Fibroblast of lung (primary cell): ENCODE data around the gene TCERG1L. TPM values are rescaled to one million over a fixed set of nuclear protein-coding genes. Genes with fewer than 3 reads are reported as not detected.

Source experiments
- DNase-seq, 2 donors: peaks; one replicate each; pipeline versions ENCODE4 v3.0.0 to v3.0.0-alpha.2; 2010; ENCODE audit warnings: low read depth in 2 of 2
- H2AFZ ChIP-seq: 2 replicates; pipeline ENCODE4 v1.5.1; 2012; ENCODE audit warnings: low read length, control low read depth, inconsistent platforms
- H3K27ac ChIP-seq: 2 replicates; pipeline ENCODE4 v1.5.1; 2011; ENCODE audit warnings: low read length, control low read depth; ENCODE audit not compliant: insufficient read depth
- H3K27me3 ChIP-seq: 2 replicates; pipeline ENCODE4 v1.5.1; 2011; ENCODE audit warnings: mild to moderate bottlenecking, low read length; ENCODE audit not compliant: control insufficient read depth, insufficient read depth
- H3K36me3 ChIP-seq: 2 replicates; pipeline ENCODE4 v1.5.1; 2011; ENCODE audit warnings: low read length; ENCODE audit not compliant: control insufficient read depth, insufficient read depth
- H3K4me1 ChIP-seq: 2 replicates; pipeline ENCODE4 v1.5.1; 2011; ENCODE audit warnings: low read length; ENCODE audit not compliant: control insufficient read depth, insufficient read depth; ENCODE audit errors: extremely low read depth
- H3K4me2 ChIP-seq: 2 replicates; pipeline ENCODE4 v1.5.1; 2011; ENCODE audit warnings: low read length, control low read depth; ENCODE audit not compliant: insufficient read depth; ENCODE audit errors: extremely low read depth
- H3K4me3 ChIP-seq, 4 experiments: fragments of 200-600 bp in 1 of 4; sonication (generic) in 1 of 4; replicated peaks in 1 of 4; 2 replicates each; pipeline ENCODE4 v1.5.1; 2011 to 2016; ENCODE audit warnings: low read length in 4 of 4, low read depth in 3 of 4, mild to moderate bottlenecking in 3 of 4, control low read depth in 2 of 4, inconsistent platforms in 1 of 4, mixed read lengths in 1 of 4; ENCODE audit not compliant: insufficient read depth in 1 of 4; ENCODE audit errors: control extremely low read depth in 1 of 4
- H3K79me2 ChIP-seq: 2 replicates; pipeline ENCODE4 v1.5.1; 2012; ENCODE audit warnings: mild to moderate bottlenecking, low read length, inconsistent platforms; ENCODE audit not compliant: control insufficient read depth, insufficient read depth
- H3K9ac ChIP-seq: 2 replicates; pipeline ENCODE4 v1.5.1; 2011; ENCODE audit warnings: mild to moderate bottlenecking, low read length, control low read depth; ENCODE audit not compliant: insufficient read depth
- H3K9me3 ChIP-seq: 2 replicates; pipeline ENCODE4 v1.5.1; 2012; ENCODE audit warnings: low read depth, low read length; ENCODE audit not compliant: control insufficient read depth, insufficient read depth
- H4K20me1 ChIP-seq: 2 replicates; pipeline ENCODE4 v1.5.1; 2011; ENCODE audit warnings: low read length; ENCODE audit not compliant: control insufficient read depth, insufficient read depth; ENCODE audit errors: extremely low read depth
- EZH2 ChIP-seq: IDR thresholded peaks from 2 replicates; pipeline ENCODE4 v1.5.1; 2012; ENCODE audit warnings: low read length, control low read depth, mild to moderate bottlenecking; ENCODE audit errors: missing control alignments
- polyA plus RNA-seq, 2 donors: library from polyadenylated mRNA; depleted of rRNA in 1 of 2; stranded (reverse) in 1 of 2; unstranded in 1 of 2; fragments of >200 nt; gene quantifications; 2 replicates each; pipeline ENCODE4 v1.2.1, GENCODE V29; 2011 to 2012; ENCODE audit warnings: missing spikeins in 1 of 2
- total RNA-seq: library from RNA; depleted of rRNA; stranded (reverse); fragments of >200 nt; gene quantifications from 2 replicates; pipeline ENCODE4 v1.2.1, GENCODE V29; 2014
- TF ChIP-seq, protein P1 (sequence below), 2 donors: IDR thresholded peaks in 1 of 2; conservative IDR thresholded peaks in 1 of 2; 1 replicate in 1 of 2; 2 replicates in 1 of 2; pipeline ENCODE4 v1.5.1; 2011 to 2012; ENCODE audit warnings: low read length in 2 of 2, control low read depth in 1 of 2, inconsistent platforms in 1 of 2, low read depth in 1 of 2, mild to moderate bottlenecking in 1 of 2

The TCERG1L gene
- total and polyA plus RNA-seq, 2 donors (not counting 1 experiment from before 2014, with no cell fraction given) = 0.02 TPM; not detected in 1

DNA sequence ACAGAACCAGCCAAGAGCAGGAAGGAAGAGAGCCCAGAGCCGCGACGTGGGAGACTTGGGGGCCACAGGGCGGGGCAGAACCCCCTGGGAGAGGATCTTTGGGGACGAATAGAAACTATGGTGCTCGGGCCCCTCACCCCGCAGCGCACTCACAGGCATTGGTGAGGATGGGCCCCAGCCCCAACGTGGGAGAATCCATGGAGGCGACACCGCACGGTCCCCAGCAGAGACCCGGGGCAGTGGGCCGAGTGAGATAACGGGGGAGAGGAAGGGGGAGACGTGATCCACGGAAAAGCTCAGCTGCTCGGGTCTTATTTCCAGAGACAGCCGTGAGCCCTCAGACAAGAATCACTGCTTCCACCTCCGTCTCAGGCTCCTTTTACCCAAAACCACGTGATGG is 222.4 kb downstream of the TCERG1L start:
- no peak for DNase-seq
- Histone ChIP-seq H3K4me1 (no peaks in the 10 kb centered on the region), H3K4me2 (no peak overlapping the region), H3K36me3 (no peaks in the 10 kb centered on the region), H3K27ac (no peak overlapping the region), H3K79me2 (no peaks in the 10 kb centered on the region), H3K9me3 (no peaks in the 10 kb centered on the region), H3K4me3 (no peak overlapping the region), H4K20me1 (no peaks in the 10 kb centered on the region), H2AFZ (no peak overlapping the region), H3K27me3 (no peaks in the 10 kb centered on the region), H3K9ac (no peak overlapping the region)
- TF ChIP-seq, protein P1, sequence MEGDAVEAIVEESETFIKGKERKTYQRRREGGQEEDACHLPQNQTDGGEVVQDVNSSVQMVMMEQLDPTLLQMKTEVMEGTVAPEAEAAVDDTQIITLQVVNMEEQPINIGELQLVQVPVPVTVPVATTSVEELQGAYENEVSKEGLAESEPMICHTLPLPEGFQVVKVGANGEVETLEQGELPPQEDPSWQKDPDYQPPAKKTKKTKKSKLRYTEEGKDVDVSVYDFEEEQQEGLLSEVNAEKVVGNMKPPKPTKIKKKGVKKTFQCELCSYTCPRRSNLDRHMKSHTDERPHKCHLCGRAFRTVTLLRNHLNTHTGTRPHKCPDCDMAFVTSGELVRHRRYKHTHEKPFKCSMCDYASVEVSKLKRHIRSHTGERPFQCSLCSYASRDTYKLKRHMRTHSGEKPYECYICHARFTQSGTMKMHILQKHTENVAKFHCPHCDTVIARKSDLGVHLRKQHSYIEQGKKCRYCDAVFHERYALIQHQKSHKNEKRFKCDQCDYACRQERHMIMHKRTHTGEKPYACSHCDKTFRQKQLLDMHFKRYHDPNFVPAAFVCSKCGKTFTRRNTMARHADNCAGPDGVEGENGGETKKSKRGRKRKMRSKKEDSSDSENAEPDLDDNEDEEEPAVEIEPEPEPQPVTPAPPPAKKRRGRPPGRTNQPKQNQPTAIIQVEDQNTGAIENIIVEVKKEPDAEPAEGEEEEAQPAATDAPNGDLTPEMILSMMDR (conservative IDR thresholded peaks at IDR 0.05 in 1 of 2, IDR thresholded peaks at IDR 0.05 in 1 of 2; ENCODE audit: low read depth in 1 of 2, low read length in 2 of 2) = no peak
- no peak for TF ChIP-seq EZH2

DNA sequence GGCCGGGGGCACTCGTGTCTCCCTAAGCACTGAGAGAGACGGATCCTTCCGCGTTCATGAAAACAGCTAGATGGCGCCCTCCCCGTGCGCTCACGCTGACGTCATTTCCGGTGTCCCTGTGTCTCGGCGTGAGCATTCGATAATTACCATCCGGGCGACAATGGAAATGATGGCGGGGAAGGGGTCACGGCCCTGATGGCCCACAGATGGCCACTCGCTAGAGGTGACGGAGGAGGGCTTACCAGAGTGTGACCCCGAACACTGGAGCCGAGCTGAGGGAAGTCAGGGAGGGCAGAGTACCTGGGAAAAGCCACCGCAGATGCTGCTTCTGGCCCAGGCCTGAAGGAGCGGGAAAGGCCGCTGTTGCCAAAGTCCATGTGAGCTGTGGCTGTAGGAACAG is 222.9 kb downstream of the TCERG1L start:
- H3K27ac ChIP-seq = no peak overlapping the region
- H3K27me3 ChIP-seq = no peaks in the 10 kb centered on the region
- no peak for DNase-seq
- no peak overlapping the region for H3K4me3 ChIP-seq
- no peaks in the 10 kb centered on the region for H3K79me2 ChIP-seq
- H3K36me3 ChIP-seq = no peaks in the 10 kb centered on the region
- no peaks in the 10 kb centered on the region for H4K20me1 ChIP-seq
- H2AFZ ChIP-seq = no peak overlapping the region
- no peaks in the 10 kb centered on the region for H3K4me1 ChIP-seq
- no peaks in the 10 kb centered on the region for H3K9me3 ChIP-seq
- H3K9ac ChIP-seq = no peak overlapping the region
- no peak overlapping the region for H3K4me2 ChIP-seq
- TF ChIP-seq, protein P1 (conservative IDR thresholded peaks at IDR 0.05 in 1 of 2, IDR thresholded peaks at IDR 0.05 in 1 of 2; ENCODE audit: low read depth in 1 of 2, low read length in 2 of 2) = no peak
- TF ChIP-seq EZH2 = no peak

DNA sequence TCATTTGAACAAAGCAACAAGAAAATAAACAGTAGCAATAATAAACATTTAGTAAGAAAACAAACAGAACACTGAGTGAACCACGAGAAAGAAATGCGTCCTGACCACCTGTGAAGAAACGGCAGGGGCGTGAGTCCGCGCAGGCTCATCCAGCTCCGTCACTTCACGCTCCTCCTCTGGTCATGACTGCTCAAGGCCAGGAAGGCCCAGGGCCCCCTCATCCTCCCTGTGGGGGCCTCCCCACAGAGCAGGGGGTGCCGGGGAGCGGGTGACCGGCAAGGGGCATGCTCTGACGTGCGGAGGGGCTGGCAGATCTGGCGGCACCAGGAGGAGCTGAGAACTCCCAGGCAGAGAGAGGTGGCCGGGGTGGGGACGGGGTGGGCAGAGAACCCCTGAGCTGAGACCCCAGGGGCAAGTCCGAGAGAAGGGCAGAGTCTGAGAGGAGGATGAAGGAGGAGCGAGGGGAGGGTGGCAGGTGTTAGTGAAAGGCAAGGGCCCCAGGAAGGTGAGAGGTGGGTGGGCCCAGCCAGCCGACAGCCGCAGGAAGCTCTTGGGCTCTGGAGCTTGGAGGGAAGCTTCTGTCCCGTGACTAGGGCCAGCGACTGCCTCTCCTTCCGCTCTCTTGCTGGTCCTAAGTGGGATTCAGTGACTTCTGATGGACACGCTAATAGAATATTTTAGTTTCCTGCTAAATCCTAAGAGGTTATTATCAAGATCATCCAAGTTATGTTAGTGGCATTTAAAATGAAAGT is 223.9 kb downstream of the TCERG1L start:
- H3K36me3 ChIP-seq = no peaks in the 10 kb centered on the region
- H3K4me1 ChIP-seq = no peaks in the 10 kb centered on the region
- no peak overlapping the region for H2AFZ ChIP-seq
- H3K4me2 ChIP-seq = no peak overlapping the region
- no peaks in the 10 kb centered on the region for H3K9me3 ChIP-seq
- H3K79me2 ChIP-seq = no peaks in the 10 kb centered on the region
- no peaks in the 10 kb centered on the region for H4K20me1 ChIP-seq
- no peak for DNase-seq
- TF ChIP-seq, protein P1 (conservative IDR thresholded peaks at IDR 0.05 in 1 of 2, IDR thresholded peaks at IDR 0.05 in 1 of 2; ENCODE audit: low read depth in 1 of 2, low read length in 2 of 2) = no peak
- no peak for TF ChIP-seq EZH2
- no peak overlapping the region for H3K27ac ChIP-seq
- H3K27me3 ChIP-seq = no peaks in the 10 kb centered on the region
- H3K4me3 ChIP-seq = no peak overlapping the region
- H3K9ac ChIP-seq = no peak overlapping the region
